Thymus (tissue), 11 donors: ENCODE data around the gene ALG6. TPM values are rescaled to one million over a fixed set of nuclear protein-coding genes. Genes with fewer than 3 reads are reported as not detected.

Experiments used
- DNase-seq, 9 donors: peaks; one replicate each; pipeline ENCODE4 v3.0.0-alpha.2; 2013; ENCODE audit warnings: low spot score in 9 of 9, low read depth in 6 of 9, missing footprints in 1 of 9
- H3K27ac ChIP-seq, 2 donors: one replicate each; pipeline ENCODE4 v1.5.1; 2013; ENCODE audit warnings: control low read depth in 1 of 2, low read depth in 1 of 2, low read length in 1 of 2, mild to moderate bottlenecking in 1 of 2, moderate library complexity in 1 of 2
- H3K27me3 ChIP-seq, 2 donors: one replicate each; pipeline ENCODE4 v1.5.1; 2013; ENCODE audit warnings: low read length in 1 of 2; ENCODE audit not compliant: control insufficient read depth in 2 of 2, insufficient read depth in 1 of 2
- H3K36me3 ChIP-seq, 2 donors: one replicate each; pipeline ENCODE4 v1.5.1; 2013; ENCODE audit warnings: low read length in 1 of 2, mild to moderate bottlenecking in 1 of 2, moderate library complexity in 1 of 2; ENCODE audit not compliant: control insufficient read depth in 2 of 2, insufficient read depth in 2 of 2
- H3K4me1 ChIP-seq, 2 donors: one replicate each; pipeline ENCODE4 v1.5.1; 2013; ENCODE audit warnings: low read length in 2 of 2; ENCODE audit not compliant: control insufficient read depth in 2 of 2, insufficient read depth in 2 of 2
- H3K4me3 ChIP-seq, 2 donors: one replicate each; pipeline ENCODE4 v1.5.1; 2013; ENCODE audit warnings: low read length in 2 of 2, control low read depth in 1 of 2, mild to moderate bottlenecking in 1 of 2
- H3K9me3 ChIP-seq, 2 donors: one replicate each; pipeline ENCODE4 v1.5.1; 2013; ENCODE audit warnings: low read length in 1 of 2, mild to moderate bottlenecking in 1 of 2; ENCODE audit not compliant: control insufficient read depth in 2 of 2, insufficient read depth in 1 of 2
- WGBS: extraction: QIAGEN DNeasy Blood & Tissue Kit; methylation state at CpG from one replicate; pipeline ENCODE4 v1.1.7; 2013; 5-methylcytosine and 5-hydroxymethylcytosine counted together
- polyA plus RNA-seq: library from polyadenylated mRNA; stranded (reverse); fragments of 200-250 nt; gene quantifications from one replicate; pipeline ENCODE4 v1.2.3, GENCODE V29; 2013
- total RNA-seq: library from RNA; stranded (reverse); fragments of 120-200 nt; gene quantifications from one replicate; pipeline ENCODE4 v1.2.4, GENCODE V29; 2013
- donor health status: healthy.

ALG6 gene
- total and polyA plus RNA-seq, 2 donors: 23.9 to 52.2 TPM

DNA sequence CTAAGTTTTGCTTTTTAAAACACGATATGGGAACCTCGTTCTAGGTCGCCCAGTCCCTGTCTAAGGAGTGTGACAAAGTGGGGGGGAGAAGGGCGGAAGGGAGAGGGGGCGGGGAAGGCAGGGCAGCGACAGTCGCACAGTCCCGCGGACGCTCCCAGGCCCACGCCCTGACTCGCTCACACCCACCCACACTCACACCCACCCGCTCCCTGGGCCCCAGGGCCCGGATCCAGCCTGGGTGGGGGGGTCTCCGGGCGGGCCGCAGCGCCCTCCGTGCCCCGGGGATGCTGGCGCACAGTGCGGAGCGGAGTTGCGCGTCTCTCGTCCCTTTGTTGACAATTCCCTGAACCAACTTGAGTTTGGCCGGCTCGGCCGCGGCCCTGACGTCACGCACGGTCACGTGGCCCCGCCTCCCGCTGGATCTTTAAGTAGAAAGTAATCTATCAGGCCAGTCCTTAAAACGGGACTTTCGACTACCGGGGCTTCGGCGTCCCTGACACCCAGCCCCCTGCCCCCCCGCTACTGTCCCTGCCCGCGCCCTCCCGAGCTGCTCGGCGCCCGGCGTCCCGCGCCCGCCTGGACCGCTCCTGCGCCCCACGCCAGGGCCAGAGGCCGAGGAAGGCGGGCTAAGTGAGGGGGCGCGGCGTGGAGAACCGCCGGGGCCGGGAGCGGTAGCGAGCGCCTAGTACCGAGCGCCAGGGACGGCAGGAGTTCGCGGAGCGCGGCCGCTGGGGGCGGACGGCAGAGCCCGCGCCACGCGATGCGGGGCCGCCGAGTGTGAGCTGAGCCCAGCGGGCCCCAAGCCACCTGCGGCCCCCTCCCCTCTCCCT is 45.1 kb upstream of the ALG6 start, which contains the start of gene FOXD3:
FOXD3 (plus strand) TSS at position 454 of the 830 bp plus-strand sequence. CDS start 492 bp downstream, outside the sequence.
- Histone ChIP-seq H3K9me3 (peaks cover 2 to 17% of the 10 kb centered on the region in 2 donors), H3K27ac (no peak within 1 kb of the TSS), H3K4me3 (peak within 1 kb of the TSS; percentile 10 to 50), H3K4me1 (peaks cover 27 to 37% of the 10 kb centered on the region in 2 donors), H3K36me3 (peaks cover 0 to 3% of the 10 kb centered on the region in 2 donors), H3K27me3 (peaks cover 84 to 99% of the 10 kb centered on the region in 2 donors)
- 3% methylated on average over 85 of the region's 85 CpGs for WGBS
- DNase-seq: peak in 1 of 9 donors; percentile 45

- Histone ChIP-seq H3K4me3 (peak overlapping the region in 1 of 2 donors; percentile 50), H3K4me1 (peaks cover 23 to 38% of the 10 kb centered on the region in 2 donors), H3K9me3 (peaks cover 3 to 17% of the 10 kb centered on the region in 2 donors), H3K27ac (no peak overlapping the region), H3K36me3 (peaks cover 0 to 3% of the 10 kb centered on the region in 2 donors), H3K27me3 (peaks cover 85 to 99% of the 10 kb centered on the region in 2 donors)
- DNase-seq: peak in 1 of 9 donors; percentile 65
- WGBS: 3% methylated on average over 104 of the region's 104 CpGs
Measured at GRCh38 chr1:63322944-63323864, 44.2 kb upstream of the ALG6 start.

DNA sequence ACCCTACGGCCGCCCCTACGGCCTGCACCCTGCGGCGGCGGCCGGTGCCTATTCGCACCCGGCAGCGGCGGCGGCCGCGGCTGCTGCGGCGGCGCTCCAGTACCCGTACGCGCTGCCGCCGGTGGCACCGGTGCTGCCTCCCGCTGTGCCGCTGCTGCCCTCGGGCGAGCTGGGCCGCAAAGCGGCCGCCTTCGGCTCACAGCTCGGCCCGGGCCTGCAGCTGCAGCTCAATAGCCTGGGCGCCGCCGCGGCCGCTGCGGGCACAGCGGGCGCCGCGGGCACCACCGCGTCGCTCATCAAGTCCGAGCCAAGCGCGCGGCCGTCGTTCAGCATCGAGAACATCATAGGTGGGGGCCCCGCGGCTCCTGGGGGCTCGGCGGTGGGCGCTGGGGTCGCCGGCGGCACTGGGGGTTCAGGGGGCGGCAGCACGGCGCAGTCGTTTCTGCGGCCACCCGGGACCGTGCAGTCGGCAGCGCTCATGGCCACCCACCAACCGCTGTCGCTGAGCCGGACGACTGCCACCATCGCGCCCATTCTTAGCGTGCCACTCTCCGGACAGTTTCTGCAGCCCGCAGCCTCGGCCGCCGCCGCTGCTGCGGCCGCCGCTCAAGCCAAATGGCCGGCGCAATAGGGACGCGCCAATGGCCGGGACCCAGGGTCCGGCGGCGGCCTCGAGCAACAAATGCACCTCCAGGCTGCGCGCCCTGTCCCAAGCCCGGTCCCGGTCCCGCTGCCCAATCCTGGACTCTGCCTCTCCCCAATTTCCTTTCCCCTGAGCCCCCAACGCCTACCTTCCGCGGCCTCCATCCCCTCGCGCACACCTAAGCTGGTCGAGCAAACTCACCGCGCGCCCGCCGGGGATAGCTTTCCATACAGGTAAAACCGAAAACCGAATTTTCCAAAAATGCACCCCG is 43.3 kb upstream of the ALG6 start:
- peaks cover 85 to 99% of the 10 kb centered on the region in 2 donors for H3K27me3 ChIP-seq
- 5% methylated on average over 114 of the region's 114 CpGs for WGBS
- no peak overlapping the region for H3K27ac ChIP-seq
- H3K36me3 ChIP-seq: peaks cover 0 to 3% of the 10 kb centered on the region in 2 donors
- H3K4me3 ChIP-seq: peak overlapping the region in 1 of 2 donors; percentile 50
- H3K4me1 ChIP-seq: peaks cover 23 to 38% of the 10 kb centered on the region in 2 donors
- peak in 1 of 9 donors; percentile 7 for DNase-seq
- H3K9me3 ChIP-seq: peaks cover 5 to 11% of the 10 kb centered on the region in 2 donors

DNA sequence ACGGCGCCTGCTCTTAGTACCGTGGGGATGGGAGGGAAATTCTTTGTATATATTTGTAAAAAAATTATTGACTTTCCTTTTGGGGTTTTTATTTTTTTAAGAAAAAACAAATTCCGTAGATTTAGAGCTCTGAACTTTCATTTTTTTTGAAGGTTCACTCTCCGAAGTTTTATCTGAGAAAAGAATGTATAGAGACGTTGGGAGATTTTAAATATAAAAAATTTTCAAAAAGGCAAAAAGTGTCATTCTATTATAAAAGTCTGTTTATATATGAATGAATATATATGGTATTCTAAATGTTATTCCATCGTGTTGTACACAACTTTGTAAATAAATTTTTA is 42.7 kb upstream of the ALG6 start:
- Histone ChIP-seq H3K4me3 (no peak overlapping the region), H3K9me3 (peaks cover 6 to 16% of the 10 kb centered on the region in 2 donors), H3K4me1 (peaks cover 23 to 36% of the 10 kb centered on the region in 2 donors), H3K27ac (no peak overlapping the region), H3K36me3 (peaks cover 0 to 3% of the 10 kb centered on the region in 2 donors), H3K27me3 (peaks cover 85 to 99% of the 10 kb centered on the region in 2 donors)
- DNase-seq: peak in 1 of 9 donors; percentile 30
- WGBS: 11% methylated on average over 7 of the region's 7 CpGs

GRCh38 chr1:63325279-63325985 is 42.0 kb upstream of the ALG6 start:
- peaks cover 23 to 40% of the 10 kb centered on the region in 2 donors for H3K4me1 ChIP-seq

DNA sequence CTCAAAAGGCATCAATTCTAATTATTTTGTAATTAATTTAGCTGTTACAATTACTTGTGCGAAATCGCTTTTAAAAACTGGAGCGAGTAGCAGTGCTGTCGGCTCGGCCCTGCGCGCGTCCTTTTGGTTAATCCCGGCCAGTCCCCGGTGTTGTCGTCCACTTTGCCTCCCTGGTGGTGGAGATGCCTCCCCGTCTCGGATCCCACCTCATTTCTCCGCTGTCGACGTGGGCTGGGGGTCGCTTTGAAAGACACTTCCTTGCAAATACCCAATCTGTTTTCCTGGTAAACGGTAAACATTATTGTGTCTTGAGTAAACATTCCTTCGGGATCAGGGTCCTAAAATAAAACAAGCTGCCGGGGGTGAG is 41.3 kb upstream of the ALG6 start:
- H3K9me3 ChIP-seq: peaks cover 5 to 22% of the 10 kb centered on the region in 2 donors
- no peak overlapping the region for H3K27ac ChIP-seq
- no peak for DNase-seq
- H3K4me1 ChIP-seq: peaks cover 23 to 41% of the 10 kb centered on the region in 2 donors
- 11% methylated on average over 20 of the region's 20 CpGs for WGBS
- peaks cover 82 to 99% of the 10 kb centered on the region in 2 donors for H3K27me3 ChIP-seq
- H3K4me3 ChIP-seq: no peak overlapping the region
- peaks cover 0 to 3% of the 10 kb centered on the region in 2 donors for H3K36me3 ChIP-seq

More at GRCh38 chr1:63325279-63325985, 42.0 kb upstream of the ALG6 start:
- 9% methylated on average over 2 of the region's 2 CpGs for WGBS
- Histone ChIP-seq H3K27me3 (peaks cover 85 to 99% of the 10 kb centered on the region in 2 donors), H3K9me3 (peaks cover 5 to 22% of the 10 kb centered on the region in 2 donors), H3K4me3 (no peak overlapping the region), H3K36me3 (peaks cover 0 to 3% of the 10 kb centered on the region in 2 donors), H3K27ac (no peak overlapping the region)
- DNase-seq: peak in 1 of 9 donors; percentile 20

- H3K9me3 ChIP-seq: peaks cover 5 to 18% of the 10 kb centered on the region in 2 donors
- no peak overlapping the region for H3K4me3 ChIP-seq
- 10% methylated on average over 37 of the region's 37 CpGs for WGBS
- H3K27me3 ChIP-seq: peaks cover 80 to 98% of the 10 kb centered on the region in 2 donors
- peaks cover 23 to 39% of the 10 kb centered on the region in 2 donors for H3K4me1 ChIP-seq
- no peak overlapping the region for H3K27ac ChIP-seq
- no peaks in the 10 kb centered on the region for H3K36me3 ChIP-seq
- peak in 1 of 9 donors; percentile 46 for DNase-seq
Measured at GRCh38 chr1:63326473-63327380, 40.7 kb upstream of the ALG6 start.
